HG02642 (cell line): ENCODE results near the gene IGSF3.

Experiments
- ATAC-seq: cut with Tn5 transposase; IDR thresholded peaks from one replicate; pipeline ENCODE4 v1.9.1; 2021; ENCODE audit warnings: mild to moderate bottlenecking; ENCODE audit not compliant: unreplicated experiment, poor library complexity

Gene IGSF3

DNA sequence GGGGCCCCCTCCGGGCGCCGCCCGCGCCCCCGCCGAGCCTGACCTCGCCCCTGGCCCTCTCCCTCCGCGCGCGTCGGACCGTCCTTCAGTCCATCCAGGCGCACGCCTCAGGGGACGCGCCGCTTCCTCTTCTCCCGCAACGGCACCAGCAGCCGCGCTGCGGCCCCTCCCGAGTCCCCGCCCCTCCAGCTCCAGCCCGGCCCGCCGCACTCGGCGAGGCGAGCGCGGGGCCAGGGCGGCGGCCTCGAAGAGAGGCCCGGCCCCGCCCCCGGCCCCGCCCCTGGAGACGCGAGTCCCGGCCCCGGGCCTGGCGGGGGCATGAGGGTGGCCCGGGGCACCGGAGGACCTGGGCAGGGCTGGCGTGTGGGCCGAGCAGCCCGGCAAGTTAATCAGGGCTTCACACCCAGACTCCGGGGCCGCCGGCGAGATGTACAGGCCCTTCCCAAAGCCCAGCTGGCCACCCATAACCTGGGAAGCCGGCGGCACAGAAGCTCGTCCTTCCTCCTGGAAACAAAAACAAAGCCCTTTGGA is at the start of gene IGSF3:
Gene IGSF3 (minus strand): TSS at position 159 of the 531 bp plus-strand sequence. CDS start 1,407 bp downstream, outside the sequence.
- ATAC-seq, result peak; percentile 60

DNA sequence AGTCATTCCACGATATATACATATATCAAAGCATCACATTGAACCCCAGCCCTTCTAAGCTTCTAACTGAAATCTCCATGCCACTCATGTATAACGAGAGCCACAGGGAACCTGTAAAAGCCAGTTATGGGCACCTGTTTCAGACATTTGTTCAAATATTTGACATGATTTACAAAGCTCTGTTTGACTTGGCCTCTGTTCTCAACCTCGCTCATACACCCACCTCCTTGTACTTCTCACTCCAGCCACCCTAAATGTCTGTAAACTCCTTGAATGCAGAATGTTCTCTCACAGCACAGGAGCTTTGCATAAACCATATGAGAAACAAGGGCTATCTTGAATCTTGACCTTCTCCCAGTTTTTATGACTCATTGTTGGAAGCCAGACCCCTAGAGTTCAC is 49.8 kb upstream of the IGSF3 start:
- ATAC-seq, result no peak

DNA sequence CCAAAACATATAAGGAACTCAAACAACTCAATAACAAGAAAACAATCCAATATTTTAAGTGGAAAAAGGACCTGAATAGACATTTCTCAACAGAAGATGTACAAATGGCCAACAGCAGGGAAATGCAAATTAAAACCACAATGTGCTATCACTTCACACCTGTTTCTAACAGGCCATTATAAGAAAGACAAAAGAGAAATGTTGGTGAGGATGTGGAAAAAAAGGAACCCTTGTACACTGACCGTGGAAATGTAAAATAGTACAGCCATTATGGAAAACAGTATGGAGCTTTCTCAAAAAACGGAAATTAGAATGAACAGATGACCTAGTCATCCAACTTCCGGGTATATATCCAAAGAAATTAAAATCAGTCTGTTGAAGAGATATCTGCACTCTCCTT is 48.9 kb upstream of the IGSF3 start:
- ATAC-seq, result no peak

DNA sequence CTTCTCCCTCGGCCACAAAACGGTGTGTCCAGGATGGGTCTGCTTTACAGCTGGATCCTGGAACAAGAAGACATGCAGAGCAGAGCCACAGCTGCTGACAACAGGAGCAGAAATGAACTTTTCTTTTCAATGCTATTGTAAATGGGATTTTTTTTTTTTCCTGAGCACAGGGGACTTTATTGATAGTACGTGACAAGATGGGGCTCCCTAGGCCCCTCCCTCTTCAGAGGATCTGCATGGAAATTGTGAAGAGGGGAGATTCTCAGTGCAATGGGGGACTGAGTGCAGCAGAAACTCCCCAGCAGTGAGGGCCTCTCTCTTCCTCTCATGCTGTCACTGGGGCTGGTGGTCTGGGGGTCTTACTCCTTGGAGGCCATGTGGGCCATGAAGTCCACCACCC is 45.9 kb upstream of the IGSF3 start:
- ATAC-seq, result no peak

DNA sequence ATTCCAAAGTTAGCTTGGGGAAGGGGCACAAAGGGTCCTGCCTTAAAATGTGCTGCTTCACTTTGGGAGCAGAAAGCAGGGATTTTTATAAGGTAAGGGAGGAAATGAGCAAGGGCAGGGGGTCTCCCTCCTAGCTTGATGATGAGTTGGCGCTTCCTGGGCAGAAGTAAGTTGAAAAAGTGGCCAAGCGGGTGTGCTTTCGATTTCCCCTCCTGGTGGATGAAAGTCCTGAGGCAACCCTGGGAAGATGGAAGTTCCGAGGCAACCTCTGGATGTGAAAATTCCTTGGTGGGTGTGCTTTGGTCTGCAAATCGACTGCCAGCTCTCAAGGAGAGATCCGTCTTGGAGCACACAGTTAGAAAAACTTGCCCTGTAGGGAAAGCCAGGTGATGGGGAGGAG is 45.0 kb upstream of the IGSF3 start:
- no peak for ATAC-seq

DNA sequence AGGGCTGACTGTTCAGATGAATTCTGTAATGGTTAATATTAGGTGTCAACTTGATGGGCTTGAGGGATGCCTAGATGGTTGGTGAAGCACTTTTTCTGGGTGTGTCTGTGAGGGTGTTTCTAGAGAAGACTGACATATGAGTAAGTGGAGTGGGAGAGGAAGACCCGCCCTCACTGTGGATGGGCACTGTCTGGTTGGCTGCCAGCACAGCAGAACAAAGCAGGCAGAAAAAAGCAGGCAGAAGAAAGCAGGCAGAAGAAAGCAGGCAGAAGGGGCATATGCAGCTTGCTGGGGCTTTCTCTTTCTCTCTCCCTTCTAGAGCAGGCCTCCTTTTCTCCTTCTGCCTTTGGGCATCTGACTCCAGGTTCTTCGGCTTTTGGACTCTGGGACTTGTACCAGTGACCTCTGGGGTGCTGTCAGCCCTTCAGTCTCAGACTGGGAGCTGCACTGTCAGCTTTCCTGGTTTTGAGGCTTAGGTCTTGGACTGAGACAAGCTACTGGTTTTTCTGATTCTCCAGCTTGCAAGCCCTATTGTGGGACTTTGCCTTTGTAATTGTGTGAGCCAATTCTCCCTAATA is 43.8 kb upstream of the IGSF3 start:
- ATAC-seq, result no peak

DNA sequence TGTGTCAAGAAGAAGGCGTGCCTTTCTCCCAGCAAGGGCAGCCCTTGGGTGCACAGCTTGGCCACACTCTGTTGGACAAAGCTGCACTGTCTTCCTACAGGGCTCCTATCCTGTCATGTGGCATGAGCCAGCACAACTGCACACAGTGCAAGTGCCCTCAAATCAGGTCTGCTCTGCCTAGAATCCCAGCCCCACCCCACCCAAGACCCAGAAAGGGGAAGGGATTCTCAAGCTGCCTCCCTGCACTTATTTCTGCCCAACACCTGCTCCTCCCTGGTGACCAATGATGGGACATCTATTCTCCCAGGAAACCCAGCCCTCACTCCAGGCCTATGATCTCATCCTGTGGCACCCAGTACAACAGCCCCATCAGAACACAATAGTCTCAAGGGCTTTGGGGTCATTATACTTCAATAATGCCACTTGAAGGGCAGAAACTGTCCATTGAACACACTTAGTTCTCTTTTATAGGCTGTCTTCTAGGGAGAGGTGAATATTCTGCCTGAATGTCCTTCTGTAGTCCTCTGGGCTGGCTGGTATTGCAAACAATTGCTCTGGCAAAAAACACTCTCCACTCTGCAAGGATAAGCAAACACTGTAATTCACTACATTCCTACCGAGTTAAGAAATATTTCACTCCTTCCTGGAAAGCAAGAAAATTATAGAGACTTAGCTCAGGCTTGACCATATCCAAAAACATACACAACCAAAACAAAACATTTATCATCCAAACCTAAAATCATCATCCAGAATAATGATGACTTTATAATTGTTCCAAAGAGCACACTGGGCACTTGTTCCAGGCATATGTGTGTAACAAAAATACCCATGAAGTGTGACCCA is 43.1 kb upstream of the IGSF3 start:
- ATAC-seq, result no peak

DNA sequence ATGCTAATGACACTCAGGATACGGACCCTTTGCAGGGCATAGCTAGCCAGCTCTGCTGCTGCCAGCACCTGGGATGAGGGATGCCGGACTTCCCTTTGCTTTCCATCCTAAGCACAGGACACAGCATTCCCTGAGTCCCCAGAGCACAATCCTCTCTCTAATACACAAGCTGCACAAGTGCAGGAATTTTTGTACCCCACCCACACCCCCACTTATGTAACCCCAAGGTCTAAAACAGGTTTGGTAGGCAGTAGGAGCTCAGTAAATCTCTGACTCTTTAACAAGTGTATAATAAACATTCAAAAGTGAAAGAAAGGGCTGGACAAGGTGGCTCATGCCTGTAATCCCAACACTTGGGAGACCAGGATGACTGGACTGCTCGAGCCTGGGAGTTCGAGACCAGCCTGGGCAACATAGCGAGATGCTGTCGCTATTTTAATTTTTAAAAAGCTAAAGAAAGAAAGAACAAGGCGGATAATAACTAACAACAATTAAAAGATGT is 42.2 kb upstream of the IGSF3 start:
- ATAC-seq, result no peak

DNA sequence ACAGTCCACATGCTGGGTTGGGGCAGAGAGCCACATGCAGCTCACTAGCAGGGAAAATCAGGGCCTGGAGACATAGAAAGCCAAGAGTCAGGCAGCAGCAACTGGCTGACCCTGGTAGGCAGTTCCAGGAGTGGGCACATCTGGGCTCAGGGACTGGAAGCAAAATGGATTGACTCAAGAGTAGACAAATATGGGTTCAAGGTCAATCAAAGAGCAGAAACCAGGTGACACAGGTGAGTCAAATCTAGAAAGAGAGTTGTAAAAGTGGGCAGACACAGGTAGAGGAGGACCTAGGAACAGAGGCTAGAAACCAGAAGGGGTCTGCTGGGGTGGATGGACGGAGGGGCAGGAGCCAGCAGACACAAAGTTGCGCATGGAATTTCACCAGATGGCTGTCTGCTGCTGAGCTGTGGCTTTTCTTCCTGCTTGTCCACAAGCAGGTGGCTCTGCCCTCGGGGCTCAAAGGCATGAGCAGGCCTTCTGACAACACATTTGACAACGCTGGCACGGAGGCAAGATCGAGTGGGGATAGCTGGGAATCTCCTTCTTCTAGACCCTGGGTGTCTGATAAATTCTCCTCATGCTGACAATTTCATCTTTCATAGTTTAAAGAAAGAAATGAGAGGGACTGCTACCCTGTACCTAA is 40.8 kb upstream of the IGSF3 start:
- ATAC-seq, result no peak

DNA sequence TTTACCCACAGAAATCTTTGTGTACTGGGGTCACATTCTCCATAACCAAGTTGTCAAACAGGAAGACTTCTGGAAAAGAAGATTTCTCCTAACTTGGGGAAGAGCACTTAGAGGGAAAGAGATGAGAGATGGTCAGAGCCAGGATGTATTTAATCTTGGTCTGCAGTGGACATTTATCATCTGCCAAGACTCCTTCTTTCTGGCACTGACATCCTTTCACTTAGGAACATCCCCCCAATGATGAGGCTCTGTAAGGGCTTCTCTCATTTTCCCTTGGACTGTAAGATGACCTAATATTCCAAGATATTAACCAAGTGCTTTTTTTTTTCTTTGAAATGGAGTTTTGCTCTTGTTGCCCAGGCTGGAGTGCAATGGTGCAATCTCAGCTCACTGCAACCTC is 39.3 kb upstream of the IGSF3 start:
- ATAC-seq, result no peak

DNA sequence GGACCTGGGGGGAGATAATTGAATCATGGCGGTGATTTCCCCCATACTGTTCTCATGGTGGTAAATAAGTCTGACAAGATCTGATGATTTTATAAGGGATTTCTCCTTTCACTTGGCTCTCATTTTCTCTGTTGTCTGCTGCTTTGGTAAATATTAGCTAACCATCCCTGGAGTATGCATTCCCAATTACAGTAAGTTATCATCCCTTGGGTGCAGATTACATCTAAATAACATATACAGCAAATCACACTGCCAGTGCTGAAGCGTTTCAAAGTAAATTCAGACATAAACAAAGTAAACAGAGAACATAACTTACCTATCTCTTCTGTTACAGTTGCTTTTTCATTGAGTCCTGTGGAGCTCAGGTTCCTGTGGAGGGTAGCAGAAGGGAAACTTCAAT is 38.6 kb upstream of the IGSF3 start:
- ATAC-seq, result no peak

DNA sequence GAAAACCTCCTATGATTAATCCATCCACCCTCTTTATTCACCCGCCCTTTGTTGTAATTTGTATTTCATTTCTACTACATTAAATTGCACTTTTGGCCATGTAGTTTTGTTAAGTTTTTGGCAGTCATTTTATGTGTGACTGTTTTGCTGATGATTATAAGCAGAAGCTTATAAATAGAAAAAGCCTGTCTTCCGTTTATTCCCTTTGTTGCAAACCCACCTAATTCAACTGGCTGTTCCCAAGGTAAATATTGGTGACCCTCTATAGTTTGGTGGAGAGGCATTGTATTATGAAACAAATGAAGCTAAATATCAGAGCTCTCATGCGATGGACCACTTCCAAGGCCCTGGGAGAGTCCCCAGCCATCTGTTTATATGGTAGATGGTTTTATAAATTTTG is 36.7 kb upstream of the IGSF3 start:
- ATAC-seq, result no peak

DNA sequence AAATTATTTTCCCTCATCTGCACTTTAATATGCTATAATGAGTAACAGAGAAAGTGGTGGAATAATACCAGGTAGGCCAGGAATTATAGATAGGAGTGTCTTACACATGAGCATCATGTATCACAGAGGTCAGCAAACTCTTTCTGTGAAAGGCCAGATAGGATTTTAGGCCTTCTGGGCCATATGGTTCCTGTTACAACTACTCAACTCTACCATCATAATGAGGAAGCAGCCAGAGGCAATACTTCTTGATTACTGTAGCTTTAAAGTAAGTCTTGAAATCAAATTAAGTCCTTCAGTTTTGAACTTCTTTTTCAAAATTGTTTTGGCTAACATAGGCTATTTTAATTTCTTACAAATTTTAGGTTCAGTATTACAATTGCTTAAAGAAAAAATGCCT is 32.1 kb upstream of the IGSF3 start:
- no peak for ATAC-seq

DNA sequence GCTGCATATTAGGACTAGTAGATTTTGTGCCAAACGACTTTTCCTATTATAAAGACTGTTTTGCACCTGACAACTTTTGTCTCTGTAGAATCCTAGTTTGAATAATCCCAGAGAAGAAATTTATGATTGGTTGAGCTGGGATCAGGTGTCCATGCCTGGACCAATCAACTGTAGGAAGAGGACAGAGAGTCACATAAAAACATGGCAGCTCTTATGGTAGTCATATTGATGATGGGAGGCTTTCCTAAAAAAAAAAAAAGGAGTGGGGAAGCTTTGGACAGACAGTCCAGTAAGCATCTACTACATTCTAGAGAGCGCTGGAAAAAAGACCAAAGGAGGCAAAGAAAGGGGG is 30.7 kb upstream of the IGSF3 start:
- ATAC-seq, result no peak

DNA sequence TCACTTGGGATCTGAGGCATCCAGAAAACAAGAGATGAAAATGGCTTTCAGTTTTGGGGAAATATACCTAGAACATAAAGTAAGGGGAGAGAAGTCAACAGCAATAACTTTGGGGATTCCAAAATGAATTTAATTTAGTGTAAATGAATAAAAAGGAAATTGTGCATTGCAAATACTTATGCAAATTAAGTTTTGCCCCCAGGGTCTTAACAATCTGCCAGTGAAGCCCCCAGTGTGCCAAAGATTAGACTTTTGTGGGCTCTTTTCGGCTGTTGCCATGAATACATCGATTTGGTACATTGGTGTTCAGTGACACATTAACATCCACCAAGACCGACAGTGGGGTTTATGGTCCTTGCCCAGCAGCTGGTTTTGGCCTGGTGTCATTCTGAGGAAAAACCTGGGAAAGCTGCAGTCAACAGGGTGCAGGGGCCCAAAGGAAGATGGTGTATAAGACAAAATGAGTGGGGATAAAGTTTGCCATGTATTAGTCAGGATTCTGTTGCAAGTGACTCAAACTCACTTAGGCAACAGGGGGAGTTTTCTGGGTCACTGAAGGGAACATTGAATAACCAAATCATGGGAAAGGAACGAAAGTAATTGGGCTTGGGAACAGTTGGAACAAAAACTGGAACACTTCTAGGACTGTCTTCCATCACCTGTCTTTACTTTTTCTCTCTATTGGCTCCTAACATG is 30.2 kb upstream of the IGSF3 start:
- no peak for ATAC-seq

DNA sequence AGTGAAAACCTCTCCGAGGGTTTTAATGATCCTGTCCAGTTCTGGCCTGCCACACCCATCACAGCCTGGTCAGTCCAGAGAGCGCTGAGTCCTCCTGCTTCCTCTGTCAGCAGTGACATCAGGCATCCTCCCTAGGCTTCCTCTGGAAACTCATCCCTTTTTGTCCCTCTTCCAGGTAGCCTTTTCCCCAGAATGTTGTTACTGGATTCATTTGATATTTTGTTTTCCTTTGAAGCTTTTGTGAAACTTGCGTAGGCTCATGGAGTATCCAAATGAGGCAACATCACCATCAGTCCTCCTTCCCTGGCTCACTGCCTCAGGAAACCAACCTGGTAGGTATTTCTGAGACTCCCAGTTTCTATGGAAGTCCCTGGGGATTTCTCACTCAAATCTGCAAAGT is 27.0 kb upstream of the IGSF3 start:
- no peak for ATAC-seq

DNA sequence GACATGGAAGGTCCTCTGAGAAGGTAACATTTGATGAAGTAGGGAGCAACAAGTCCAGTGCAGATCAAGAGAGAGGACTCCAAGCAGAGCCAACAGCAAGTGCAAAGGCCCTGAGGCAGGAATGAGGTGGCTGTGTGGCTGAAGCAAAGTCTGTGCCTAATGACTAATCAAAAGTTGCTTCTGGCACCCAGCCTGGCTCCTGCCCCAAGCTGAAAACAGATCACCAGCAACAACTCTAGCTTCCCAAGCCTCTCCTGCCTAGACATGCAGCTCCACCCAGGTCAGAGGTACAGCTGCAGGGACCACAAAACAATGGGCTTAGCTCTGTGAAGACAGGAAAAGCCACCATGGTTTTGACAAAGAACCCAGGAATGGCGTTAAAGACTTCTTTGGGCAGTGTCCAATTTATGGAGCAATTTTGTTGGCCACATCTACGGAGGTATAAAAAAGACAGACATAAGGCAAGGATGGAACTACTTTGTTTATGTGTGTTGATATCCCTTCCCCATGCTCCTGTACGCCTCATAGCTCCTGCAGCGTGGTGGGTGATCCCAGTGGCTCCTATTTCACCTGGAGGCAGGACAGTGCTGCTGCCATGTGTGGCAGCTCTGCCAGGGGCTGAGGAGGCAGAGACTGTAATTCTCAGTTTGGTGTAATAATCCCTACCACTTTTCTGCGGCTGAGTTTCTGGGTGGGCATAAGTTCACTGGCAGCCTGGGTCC is 26.4 kb upstream of the IGSF3 start:
- no peak for ATAC-seq

DNA sequence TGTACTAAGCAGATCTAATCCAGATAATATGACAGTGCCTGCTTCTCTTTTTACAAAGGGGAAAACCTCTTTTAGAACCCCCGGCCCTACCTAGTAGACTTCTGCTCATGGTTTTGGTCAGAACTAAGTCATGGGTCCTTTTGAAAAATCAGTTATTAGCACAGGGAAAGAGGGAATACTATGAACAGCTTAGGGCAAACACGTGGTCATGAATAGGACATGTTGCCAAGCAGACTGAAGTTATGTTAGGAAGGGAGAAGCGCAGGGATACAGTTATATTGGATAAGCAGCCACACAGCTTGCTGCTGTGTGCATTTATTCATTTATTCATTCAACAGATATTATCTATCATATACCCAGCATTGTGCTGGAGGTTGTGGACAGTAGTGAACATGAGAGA is 25.3 kb upstream of the IGSF3 start:
- ATAC-seq, result no peak

DNA sequence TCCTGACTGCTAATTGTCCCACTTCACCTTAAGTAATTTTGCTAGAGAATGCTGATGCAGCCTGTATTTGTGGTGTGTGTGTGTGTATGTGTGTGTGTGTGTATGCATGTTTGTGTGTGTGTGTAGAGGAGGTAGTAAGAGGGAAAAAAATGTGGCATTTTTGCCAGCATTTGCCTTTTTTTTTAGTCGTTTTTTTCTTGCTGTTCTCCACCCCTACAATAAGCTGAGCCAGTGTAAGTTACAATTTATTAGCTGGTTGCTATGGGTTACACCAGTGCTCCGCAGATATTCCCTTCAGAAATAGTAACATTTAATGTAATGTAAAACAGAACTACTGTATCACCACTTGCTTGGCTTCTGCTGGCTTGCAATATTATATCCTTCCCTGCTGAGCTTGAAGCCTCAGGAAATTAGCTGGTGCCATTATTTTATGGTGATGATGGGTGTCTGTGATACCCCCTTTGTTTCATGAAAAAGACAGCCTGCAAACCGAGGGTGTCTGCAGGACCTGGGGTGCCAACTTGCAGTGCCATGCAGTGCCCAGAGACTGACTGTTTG is 23.4 kb upstream of the IGSF3 start:
- ATAC-seq, result no peak

DNA sequence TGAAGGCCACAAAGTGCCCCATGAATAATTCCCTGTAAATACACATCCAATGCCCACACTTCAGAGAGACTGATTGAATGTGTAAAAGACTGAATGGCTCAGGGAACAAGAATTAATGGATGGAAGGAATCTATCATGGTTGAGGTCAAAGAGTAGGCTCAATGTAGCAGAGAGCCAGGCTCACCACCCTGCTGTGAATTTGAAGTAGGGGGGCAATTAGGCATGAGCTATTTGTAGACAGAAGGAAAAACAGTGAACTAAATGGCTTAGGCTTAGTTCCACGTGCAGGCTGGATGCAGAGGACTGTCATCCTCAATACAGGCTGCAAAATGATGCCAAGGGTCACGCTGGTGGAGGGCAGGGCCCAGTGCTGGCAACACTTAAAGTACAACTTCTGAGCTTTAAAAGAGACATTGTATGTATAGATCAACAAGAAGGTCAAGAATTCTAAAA is 22.9 kb upstream of the IGSF3 start:
- ATAC-seq, result no peak
